ENCODE results near the gene DHRS7B.

DNA sequence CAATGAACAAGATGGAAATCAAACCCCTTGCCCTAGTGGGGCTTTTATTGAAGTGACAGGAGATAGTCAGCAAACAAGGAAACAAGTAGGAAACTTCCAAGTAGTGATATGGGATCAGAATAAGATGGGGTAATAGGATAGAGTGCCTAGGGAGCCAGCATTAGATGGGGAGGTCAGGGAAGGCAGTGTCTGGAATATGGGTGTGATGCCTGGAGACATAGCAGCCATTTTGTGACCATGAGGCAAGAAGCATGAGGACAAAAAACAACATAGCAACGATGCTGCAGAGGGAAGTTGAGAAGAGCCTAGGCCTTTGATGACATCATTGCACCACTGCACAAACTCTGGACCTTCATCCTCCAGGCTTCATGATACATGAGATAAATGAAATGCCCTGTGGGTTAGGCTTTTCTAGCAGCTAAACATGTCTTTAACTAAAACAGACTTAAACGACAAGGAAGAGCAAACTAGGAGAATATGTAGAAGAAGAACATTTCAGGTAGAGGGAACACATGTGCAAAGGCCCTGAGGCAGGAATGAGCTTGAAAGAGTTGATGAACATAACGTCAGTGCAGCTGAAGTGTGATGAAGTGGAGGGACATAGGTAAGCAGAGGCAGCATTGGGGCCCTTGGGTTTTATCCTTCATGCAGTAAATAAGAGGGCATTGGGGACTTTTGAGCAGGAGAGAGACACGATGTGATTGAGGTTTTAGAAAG lies 105.4 kb downstream of the DHRS7B start:
- TF ChIP-seq ZNF496 (CRISPR knock-in tag; IDR thresholded peaks at IDR 0.05; ENCODE audit: insufficient replicate concordance) (no peak), EZH2 (conservative IDR thresholded peaks at IDR 0.05; ENCODE audit: low read depth, low read length) (no peak), TAF1 (CRISPR knock-in tag; IDR thresholded peaks at IDR 0.05) (no peak), POLR2A (IDR thresholded peaks at IDR 0.05; ENCODE audit: insufficient read depth in 1 of 2, low read depth in 2 of 2, low read length in 2 of 2) (no peak), SMAD1 (CRISPR knock-in tag; IDR thresholded peaks at IDR 0.05; ENCODE audit: borderline replicate concordance, low read depth) (no peak), SMAD3 (CRISPR knock-in tag; IDR thresholded peaks at IDR 0.05) (no peak), ZNF703 (CRISPR knock-in tag; IDR thresholded peaks at IDR 0.05; ENCODE audit: borderline replicate concordance) (no peak)
